ENCODE data around the gene HIRA.
"Not testable (repeated sequence)": the region's sequence is repeated elsewhere in the genome, so short reads cannot be mapped to it uniquely, and the experiment has no call there.

The HIRA gene

GRCh38 chr22:19368876-19369275, 62.7 kb downstream of the HIRA start:
- Histone ChIP-seq H3K4me2 (ENCODE audit: low read depth, low read length, poor library complexity, severe bottlenecking) (no peak overlapping the region), H3K9ac (ENCODE audit: low read length) (no peak overlapping the region), H4K20me1 (ENCODE audit: low read depth, low read length) (no peaks in the 10 kb centered on the region), H3K9me3 (ENCODE audit: insufficient read depth, low read length) (no peaks in the 10 kb centered on the region), H3K4me3 (ENCODE audit: insufficient read depth, low read length, poor library complexity, severe bottlenecking) (no peak overlapping the region), H3K9me2 (replicated peaks; ENCODE audit: insufficient read depth, low read length) (no peaks in the 10 kb centered on the region), H3K27me3 (ENCODE audit: low read length) (no peaks in the 10 kb centered on the region), H2AFZ (ENCODE audit: low read depth, low read length, severe bottlenecking) (no peak overlapping the region), H3F3A (ENCODE audit: insufficient read depth) (no peaks in the 10 kb centered on the region), H3K36me3 (ENCODE audit: low read length) (no peaks in the 10 kb centered on the region), H3K27ac (ENCODE audit: low read depth, low read length) (no peak overlapping the region), H3K79me2 (ENCODE audit: insufficient read depth, low read length) (no peaks in the 10 kb centered on the region)
- no peak for TF ChIP-seq EZH2phosphoT487 (conservative IDR thresholded peaks at IDR 0.05; ENCODE audit: low read length)
- TF ChIP-seq, protein P1, sequence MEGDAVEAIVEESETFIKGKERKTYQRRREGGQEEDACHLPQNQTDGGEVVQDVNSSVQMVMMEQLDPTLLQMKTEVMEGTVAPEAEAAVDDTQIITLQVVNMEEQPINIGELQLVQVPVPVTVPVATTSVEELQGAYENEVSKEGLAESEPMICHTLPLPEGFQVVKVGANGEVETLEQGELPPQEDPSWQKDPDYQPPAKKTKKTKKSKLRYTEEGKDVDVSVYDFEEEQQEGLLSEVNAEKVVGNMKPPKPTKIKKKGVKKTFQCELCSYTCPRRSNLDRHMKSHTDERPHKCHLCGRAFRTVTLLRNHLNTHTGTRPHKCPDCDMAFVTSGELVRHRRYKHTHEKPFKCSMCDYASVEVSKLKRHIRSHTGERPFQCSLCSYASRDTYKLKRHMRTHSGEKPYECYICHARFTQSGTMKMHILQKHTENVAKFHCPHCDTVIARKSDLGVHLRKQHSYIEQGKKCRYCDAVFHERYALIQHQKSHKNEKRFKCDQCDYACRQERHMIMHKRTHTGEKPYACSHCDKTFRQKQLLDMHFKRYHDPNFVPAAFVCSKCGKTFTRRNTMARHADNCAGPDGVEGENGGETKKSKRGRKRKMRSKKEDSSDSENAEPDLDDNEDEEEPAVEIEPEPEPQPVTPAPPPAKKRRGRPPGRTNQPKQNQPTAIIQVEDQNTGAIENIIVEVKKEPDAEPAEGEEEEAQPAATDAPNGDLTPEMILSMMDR (IDR thresholded peaks at IDR 0.05; ENCODE audit: insufficient read depth, low read length, poor library complexity, severe bottlenecking), result no peak

DNA sequence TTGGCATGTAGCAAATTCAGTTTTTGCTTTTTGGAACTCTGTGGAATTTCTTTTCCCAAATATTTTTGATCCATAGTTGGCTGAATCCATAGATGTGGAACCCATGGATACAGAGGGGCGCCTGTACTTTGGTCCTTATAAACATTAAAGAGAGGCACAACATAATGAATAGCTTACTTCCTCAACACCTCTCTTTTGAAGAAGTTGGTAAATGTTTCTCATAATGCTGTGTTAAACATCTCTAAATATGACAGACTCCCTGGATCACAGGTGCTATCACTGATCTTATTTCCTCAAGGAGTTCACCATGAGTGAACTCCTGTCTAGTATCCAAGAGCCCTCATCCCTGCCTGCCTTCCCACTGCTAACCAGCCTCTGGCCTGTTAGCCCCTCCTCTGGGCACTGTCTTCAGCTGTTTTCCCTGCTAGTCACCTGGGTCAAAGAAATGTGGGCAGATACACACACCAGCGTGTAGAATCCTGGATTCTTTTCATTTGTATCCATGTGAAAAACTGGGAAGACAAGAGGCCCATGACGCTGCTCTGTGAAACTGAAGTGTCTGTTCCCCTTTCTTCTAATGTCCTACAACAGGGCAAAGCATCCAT, 63.7 kb downstream of the HIRA start:
- H2AFZ ChIP-seq (ENCODE audit: low read depth, low read length, severe bottlenecking), result no peak overlapping the region
- no peaks in the 10 kb centered on the region for H3K36me3 ChIP-seq (ENCODE audit: low read length)

GRCh38 chr22:19363541-19363940, 68.0 kb downstream of the HIRA start:
- not testable (repeated sequence) for H3K27me3 ChIP-seq (ENCODE audit: low read length); H3K4me3 ChIP-seq (ENCODE audit: insufficient read depth, low read length, poor library complexity, severe bottlenecking); H3K79me2 ChIP-seq (ENCODE audit: insufficient read depth, low read length); H3K9ac ChIP-seq (ENCODE audit: low read length); H3F3A ChIP-seq (ENCODE audit: insufficient read depth); H2AFZ ChIP-seq (ENCODE audit: low read depth, low read length, severe bottlenecking); H4K20me1 ChIP-seq (ENCODE audit: low read depth, low read length); H3K9me3 ChIP-seq (ENCODE audit: insufficient read depth, low read length); H3K4me2 ChIP-seq (ENCODE audit: low read depth, low read length, poor library complexity, severe bottlenecking); H3K27ac ChIP-seq (ENCODE audit: low read depth, low read length); H3K9me2 ChIP-seq (replicated peaks; ENCODE audit: insufficient read depth, low read length); H3K36me3 ChIP-seq (ENCODE audit: low read length)

More for the DNA sequence above, 63.7 kb downstream of the HIRA start:
- no peak overlapping the region for H3K27ac ChIP-seq (ENCODE audit: low read depth, low read length)
- no peaks in the 10 kb centered on the region for H3K27me3 ChIP-seq (ENCODE audit: low read length)
- no peaks in the 10 kb centered on the region for H3K9me2 ChIP-seq (replicated peaks; ENCODE audit: insufficient read depth, low read length)
- H3K9ac ChIP-seq (ENCODE audit: low read length), result no peak overlapping the region
- no peaks in the 10 kb centered on the region for H3F3A ChIP-seq (ENCODE audit: insufficient read depth)
- no peak overlapping the region for H3K4me2 ChIP-seq (ENCODE audit: low read depth, low read length, poor library complexity, severe bottlenecking)
- no peak overlapping the region for H3K4me3 ChIP-seq (ENCODE audit: insufficient read depth, low read length, poor library complexity, severe bottlenecking)
- no peaks in the 10 kb centered on the region for H3K9me3 ChIP-seq (ENCODE audit: insufficient read depth, low read length)
- no peaks in the 10 kb centered on the region for H4K20me1 ChIP-seq (ENCODE audit: low read depth, low read length)
- no peak for TF ChIP-seq EZH2phosphoT487 (conservative IDR thresholded peaks at IDR 0.05; ENCODE audit: low read length)
- TF ChIP-seq, protein P1 (IDR thresholded peaks at IDR 0.05; ENCODE audit: insufficient read depth, low read length, poor library complexity, severe bottlenecking), result no peak
- no peaks in the 10 kb centered on the region for H3K79me2 ChIP-seq (ENCODE audit: insufficient read depth, low read length)

DNA sequence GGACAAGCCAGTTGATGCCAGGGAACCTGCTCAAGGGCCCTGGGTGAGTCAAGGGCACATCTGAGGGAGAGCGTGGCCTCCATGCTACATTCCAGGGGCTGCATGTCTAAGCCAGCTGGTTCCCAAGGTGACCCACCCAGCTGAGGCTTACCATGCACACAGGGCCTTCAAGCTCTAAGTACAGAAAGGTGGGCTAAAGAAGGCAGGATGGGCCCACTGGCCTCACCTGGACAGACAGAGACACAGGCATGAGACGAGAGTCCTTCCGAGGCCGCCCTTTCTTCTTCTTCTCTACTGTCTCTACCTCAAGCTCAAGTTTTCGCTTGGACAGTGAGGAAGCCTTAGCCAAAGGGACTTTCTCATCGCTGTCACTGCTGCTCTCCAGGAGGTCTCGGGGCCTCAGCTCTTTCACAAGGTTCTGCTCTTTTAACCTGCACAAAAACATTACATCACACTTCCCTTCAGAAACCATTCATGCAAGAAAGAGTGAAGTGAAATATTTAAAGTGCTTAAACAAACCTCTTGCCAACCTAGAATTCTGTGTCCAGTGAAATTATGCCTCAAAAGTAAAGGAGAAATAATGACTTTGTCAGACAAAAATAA, 69.9 kb downstream of the HIRA start:
- Histone ChIP-seq H4K20me1 (ENCODE audit: low read depth, low read length) (no peaks in the 10 kb centered on the region), H3K27ac (ENCODE audit: low read depth, low read length) (0 out of 2 replicates have a peak overlapping the region, but pooled peaks have one; percentile 12), H3K9ac (ENCODE audit: low read length) (no peak overlapping the region), H3K79me2 (ENCODE audit: insufficient read depth, low read length) (no peaks in the 10 kb centered on the region), H3K9me3 (ENCODE audit: insufficient read depth, low read length) (no peaks in the 10 kb centered on the region), H3K4me2 (ENCODE audit: low read depth, low read length, poor library complexity, severe bottlenecking) (no peak overlapping the region), H3K9me2 (replicated peaks; ENCODE audit: insufficient read depth, low read length) (no peaks in the 10 kb centered on the region), H3K27me3 (ENCODE audit: low read length) (no peaks in the 10 kb centered on the region), H3K4me3 (ENCODE audit: insufficient read depth, low read length, poor library complexity, severe bottlenecking) (no peak overlapping the region), H3F3A (ENCODE audit: insufficient read depth) (peaks cover 4% of the 10 kb centered on the region; the same call in 1 of the 2 replicates), H2AFZ (ENCODE audit: low read depth, low read length, severe bottlenecking) (no peak overlapping the region), H3K36me3 (ENCODE audit: low read length) (no peaks in the 10 kb centered on the region)
- TF ChIP-seq, protein P1 (IDR thresholded peaks at IDR 0.05; ENCODE audit: insufficient read depth, low read length, poor library complexity, severe bottlenecking), result no peak
- TF ChIP-seq EZH2phosphoT487 (conservative IDR thresholded peaks at IDR 0.05; ENCODE audit: low read length), result no peak
